GM18868 (cell line): Measurements from ENCODE around the gene GHRH.

Experiments used
- ATAC-seq: cut with Tn5 transposase; IDR thresholded peaks from one replicate; pipeline ENCODE4 v1.9.1; 2021; ENCODE audit warnings: mild to moderate bottlenecking, moderate library complexity; ENCODE audit not compliant: unreplicated experiment

GHRH gene

DNA sequence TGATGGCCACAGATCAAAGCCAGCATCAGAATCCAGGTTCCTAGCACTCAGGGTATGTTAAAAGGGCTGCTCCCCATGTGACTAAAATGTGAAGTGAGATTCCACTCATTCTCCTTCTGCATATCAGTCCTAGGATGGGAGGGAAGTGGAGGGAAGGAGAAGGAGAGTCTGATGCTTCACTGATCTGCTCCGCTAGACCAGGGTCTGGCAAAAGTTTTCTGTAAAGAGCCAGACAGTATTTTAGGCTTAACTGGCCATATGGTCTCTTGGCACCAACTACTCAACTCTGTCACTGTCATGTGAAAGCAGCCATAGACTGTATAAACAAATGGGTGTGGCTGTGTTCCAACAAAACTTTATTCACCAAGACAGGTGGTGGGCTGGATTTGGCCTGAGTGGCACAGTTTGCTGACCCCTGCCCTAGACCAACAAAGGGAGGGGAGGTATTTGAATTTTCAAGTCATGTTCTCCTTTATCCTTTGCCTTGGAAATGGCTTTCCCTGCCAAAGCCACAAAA lies 22.6 kb downstream of the GHRH start:
- no peak for ATAC-seq

DNA sequence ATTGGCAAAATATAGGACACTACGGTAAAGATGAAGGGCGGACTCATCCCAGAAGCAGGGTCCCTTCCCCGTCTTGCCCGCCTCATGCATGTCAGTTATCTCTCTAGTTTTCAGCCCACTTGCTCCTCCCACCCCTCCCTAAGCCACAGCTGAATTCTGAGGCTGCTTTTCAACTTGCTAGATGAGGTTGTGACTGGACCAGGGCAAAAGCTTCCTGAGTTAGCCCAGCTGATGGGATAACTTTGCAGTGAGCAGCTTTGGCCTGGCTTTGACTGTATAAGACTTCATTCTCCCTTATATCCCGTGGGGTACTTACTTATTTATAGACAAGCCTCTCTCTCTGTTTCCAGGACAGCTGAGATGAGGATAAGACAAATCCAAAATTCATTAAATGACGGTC lies 23.2 kb downstream of the GHRH start:
- ATAC-seq, result no peak

- ATAC-seq, result no peak
Observed at GRCh38 chr20:37237656-37238055, 24.0 kb downstream of the GHRH start.

DNA sequence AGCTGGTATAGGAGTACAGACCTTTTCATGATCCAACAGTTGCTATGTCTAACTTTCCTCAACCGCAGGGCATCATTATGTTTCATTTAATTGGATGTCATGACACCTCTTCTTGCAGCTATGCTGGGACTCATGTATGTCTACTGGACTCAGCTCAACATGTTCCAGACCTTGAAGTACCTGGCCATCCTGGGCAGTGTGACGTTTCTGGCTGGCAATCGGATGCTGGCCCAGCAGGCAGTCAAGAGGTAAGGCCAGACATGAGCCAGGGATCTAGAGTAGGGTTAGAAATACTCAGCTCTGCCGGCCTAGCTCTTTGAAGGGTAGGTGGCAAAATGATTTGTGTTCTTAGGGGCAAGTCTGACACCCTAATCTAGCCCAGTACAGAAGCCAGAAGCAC lies 25.2 kb downstream of the GHRH start:
- ATAC-seq, result no peak

DNA sequence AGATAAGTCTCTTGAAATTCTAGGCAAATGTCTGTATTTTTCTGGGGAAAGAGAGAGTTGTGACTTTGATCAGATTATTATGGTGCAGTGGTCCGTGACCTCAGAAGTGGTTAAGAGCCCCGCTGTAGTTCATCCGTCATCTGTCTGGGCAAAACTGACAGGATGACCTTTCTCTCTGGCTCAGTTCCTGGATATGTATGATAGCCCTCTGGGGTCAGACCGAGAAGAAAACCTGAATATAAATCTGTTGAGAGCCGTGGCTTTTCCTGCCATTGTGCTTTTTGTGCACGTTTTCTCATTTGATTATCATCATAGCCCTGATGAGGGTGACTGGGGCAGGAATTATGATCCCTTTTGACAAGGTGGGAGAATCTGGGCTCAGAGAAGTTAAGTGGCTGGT lies 26.5 kb downstream of the GHRH start:
- no peak for ATAC-seq

GRCh38 chr20:37234254-37234581 lies 27.4 kb downstream of the GHRH start:
- ATAC-seq, result no peak

DNA sequence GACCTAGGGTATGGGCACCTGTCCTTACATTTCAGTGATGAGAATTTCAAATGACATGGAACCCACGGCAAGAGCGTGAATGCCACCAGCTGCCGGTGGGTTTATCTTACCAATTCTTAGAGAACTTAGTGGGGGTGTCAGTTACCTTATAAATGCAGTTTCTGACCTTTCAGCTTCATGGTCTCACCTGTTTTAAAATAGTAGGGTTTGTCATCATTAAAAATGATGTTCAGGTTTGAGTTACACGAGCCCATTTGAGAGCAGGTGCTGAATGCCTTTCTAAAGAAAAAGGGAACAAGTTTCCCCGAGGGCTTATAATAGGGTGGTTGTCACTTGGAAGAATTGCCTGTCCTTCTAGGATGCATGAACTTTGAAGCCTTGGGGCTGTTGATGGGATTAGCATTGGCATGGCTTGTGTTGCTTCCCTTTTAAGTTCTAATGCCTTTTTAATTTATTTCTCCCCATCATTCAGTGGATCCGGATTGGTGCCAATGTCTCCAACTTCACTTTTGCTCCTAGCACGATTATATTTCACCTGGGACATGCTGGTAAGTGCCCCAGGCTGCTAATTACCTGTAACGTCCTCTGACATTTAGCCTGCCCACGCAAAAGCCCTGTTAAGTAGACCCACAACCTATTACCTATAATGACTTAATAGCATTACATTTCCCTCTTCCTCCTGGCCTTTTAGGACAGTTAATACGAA lies 27.9 kb downstream of the GHRH start:
- ATAC-seq, result no peak

GRCh38 chr20:37231947-37232630 lies 29.5 kb downstream of the GHRH start:
- ATAC-seq, result no peak

DNA sequence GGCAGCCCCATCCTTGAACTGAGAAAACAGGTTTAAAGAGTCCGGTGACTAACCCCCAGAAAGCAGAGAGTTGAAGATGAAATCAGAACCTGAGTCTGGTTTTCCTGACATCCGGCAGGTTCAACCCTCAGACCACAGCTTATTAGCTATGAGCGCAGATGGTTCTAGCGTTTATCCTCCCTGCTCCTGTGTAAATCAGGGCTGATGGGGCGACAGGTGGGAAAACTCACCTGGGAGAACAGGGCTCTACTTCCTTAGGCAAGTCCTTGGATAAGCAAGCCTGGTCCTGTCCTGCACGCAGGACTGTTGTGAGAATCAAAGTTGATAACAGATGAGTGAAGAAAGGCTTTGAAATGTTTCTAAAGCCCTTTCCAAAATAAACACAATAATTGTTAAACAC lies 31.4 kb downstream of the GHRH start:
- no peak for ATAC-seq

GRCh38 chr20:37229357-37229756 lies 32.3 kb downstream of the GHRH start:
- no peak for ATAC-seq

DNA sequence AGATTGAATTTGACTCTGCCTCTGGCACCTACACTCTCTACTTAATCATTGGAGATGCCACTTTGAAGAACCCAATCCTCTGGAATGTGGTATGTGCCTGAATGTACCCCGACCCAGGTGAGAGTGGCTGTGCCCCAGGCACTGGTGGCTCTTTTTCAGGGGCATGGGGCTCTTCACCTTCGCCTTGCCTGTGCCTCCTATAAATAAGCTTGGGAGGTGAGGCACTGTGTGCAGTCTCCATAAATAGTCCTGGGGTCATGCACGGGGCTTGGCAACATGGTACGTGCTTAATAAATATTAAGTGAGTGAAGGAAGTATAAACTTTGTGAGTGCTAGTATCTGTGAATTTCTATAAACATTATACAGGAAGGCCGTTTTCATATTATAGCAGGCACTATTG lies 33.0 kb downstream of the GHRH start:
- ATAC-seq, result no peak

DNA sequence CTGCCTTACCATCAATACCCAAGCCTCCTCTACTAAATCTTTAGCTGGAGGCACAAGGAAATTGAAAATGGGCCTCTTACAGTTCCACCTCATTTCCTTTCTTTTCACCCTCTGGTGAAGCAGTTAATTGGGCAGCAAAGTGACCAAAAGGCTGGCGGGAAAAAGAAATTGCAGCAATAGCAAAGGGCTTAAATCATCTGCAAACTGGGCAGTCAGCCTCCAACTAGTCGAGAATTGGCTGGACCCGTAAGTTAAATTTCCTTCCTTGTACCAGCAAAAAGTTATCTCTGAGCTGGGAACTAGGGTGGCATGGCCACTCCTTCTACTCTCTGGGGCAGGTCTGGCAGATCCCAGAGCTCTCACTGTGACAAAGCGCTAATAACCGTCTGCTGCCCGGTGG lies 33.5 kb downstream of the GHRH start:
- ATAC-seq, result no peak

DNA sequence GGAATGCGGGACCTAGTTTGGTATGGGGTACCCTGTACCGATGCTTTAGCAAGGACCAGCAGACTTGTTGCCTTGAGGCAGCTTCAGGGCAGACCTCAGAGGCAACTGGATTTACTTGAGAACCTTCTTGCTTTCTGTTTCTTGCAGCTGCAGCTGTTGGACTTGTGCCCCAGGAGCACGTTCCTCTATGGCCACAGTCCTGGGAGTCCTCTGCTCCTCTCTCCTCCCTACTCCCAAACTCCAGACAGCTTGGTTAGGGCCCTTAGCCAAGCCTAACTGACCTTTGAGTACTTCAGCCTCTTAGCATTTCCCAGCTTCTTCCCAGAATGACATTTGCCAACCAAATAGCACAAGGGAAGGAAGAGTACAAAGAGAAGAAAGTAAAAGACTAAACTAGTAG lies 34.7 kb downstream of the GHRH start:
- ATAC-seq, result no peak

DNA sequence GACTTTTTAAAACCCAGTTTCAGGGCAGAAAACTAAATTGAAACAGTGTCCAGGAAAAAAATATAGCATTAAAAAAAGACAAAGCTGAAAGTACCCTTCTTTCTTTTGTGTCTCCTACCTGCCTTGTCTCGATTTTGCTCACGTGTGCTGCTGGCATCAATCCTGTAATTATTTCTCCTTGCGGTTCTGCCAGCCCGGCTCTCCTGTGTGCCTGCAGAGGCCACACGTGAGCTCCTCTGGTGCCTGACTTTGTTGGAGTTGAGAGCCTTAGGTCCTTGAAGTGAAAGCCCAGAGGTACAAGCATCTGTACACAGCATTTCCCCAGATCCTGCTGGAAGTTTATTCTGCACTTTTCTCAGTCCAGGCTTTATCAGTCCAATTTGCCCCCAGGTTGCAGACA lies 36.5 kb downstream of the GHRH start:
- no peak for ATAC-seq

DNA sequence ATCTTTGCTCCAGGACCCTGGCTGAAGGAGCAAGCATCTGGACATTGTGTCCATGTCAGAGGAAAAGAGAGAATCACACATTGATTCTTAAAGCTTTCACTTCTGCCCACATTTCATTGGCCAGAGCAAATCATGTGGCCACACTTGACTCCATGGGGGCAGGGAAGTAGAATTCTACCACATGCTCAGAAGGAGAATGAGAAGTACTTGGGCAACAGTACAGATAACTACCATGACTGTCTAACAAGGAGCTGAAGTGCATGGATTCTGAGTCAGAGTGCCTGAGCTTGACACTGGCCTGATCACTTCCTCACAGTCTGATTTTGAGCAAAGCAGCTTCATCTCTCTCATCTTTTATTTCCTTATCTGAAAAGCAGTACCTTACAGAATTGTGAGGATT lies 38.6 kb downstream of the GHRH start:
- ATAC-seq, result no peak

GRCh38 chr20:37222086-37222485 lies 39.5 kb downstream of the GHRH start:
- no peak for ATAC-seq

DNA sequence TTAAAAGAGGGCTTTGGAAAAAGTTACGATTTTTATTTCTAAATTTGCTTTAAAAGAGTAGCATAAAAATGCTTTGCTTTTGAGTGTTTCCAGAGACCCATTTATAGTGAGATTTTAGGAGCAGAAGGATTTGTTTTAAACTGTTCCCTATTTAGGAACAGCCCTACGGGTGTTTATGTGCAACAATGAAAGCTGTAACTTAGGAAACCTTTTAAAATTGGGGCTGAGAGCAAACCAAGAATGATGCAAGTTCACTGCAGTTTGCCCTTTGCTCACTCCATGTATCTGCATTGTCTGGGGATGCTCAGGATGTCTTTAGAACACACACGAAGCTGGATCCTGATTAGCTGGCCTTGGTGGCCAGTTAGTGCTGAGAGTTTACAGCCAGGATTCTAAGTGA lies 40.9 kb downstream of the GHRH start:
- ATAC-seq, result no peak

DNA sequence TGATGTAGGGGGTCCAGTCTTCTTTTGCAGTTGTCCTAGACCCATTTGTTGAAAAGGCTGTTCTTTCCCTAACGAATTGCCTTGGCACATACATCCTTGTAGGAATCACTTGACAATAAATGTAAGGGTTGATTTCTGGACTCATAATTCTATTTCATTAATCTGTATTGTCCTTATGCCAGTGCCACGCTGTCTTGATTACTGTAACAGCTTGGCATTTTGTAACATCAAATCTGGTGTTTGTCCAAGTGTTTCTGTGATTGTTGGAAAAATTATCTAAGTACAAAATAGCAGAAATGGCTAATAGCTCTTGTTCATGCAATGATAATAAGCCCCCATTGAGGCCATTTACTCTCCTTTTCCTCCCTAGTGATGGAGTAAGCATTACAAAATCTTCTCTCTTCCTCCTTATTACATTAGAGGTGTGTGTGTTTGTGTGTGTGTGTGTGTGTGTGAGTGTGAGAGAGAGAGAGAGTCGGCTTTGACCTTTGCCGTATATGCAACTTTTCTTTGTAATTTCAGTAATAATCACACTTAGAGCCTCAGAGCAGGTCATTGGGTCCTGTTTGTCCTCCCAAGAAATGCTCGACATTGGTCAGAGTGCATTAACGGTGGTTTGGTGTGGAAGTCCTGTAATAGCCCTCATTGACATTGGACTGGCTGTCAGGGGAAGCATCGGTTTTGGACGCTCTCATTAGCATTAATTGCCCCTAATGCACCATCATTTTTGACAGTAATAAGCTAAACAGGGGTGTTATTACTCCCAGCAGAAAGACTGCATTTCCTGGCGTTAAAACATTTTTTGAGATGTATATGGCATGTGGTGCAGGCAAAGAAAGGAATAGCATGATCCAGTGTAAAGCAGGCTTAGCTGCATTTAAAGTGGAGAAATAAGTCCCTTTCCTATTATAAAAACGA lies 41.6 kb downstream of the GHRH start:
- no peak for ATAC-seq

DNA sequence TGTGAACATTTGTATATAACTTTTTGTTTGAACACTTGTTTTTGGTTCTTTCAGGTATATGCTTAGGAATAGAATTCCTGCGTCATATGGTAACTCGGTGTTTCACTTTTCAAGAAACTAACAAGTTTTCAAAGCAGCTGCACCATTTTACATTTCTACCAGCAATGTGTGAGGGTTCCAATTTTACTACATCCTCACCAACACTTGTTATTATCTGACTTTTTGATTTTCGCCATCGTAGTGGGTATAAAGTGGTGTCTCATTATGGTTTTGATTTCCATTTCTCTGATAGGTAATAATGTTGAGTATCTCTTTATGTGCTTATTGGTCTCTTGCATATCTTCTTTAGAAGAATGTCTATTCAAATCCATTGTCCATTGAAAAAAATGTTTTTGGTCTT lies 42.6 kb downstream of the GHRH start:
- ATAC-seq, result no peak

DNA sequence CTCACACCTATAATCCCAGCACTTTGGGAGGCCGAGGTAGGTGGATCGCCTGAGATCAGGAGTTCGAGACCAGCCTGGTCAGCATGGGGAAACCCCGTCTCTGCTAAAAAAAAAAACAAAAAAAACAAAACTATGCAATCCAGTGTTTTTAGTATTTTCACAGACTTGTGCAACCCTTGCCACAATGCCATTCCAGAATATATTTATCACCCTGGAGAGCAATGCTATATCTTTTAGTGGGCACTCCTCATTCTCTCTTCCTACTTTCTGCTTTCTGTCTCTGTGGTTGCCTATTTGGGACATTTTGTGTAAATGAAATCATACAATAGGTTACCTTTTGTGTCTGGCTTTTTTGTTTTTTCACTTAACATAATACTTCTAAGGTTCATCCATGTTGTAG lies 43.2 kb downstream of the GHRH start:
- ATAC-seq, result no peak

GRCh38 chr20:37209661-37210314 lies 51.8 kb downstream of the GHRH start:
- ATAC-seq, result no peak
